KMS-11 (cell line): ENCODE measurements around the gene SLCO3A1.

Experiments used
- H2AFZ ChIP-seq: fragments of 200-600 bp; sonication (generic); 2 replicates; pipeline ENCODE4 v1.6.1; 2016; ENCODE audit warnings: antibody characterized with exemption, mixed run types, low read depth
- H3K27ac ChIP-seq: fragments of 200-600 bp; sonication (generic); 2 replicates; pipeline ENCODE4 v1.6.1; 2016; ENCODE audit warnings: mild to moderate bottlenecking, mixed run types
- H3K27me3 ChIP-seq: fragments of 200-600 bp; sonication (generic); 2 replicates; pipeline ENCODE4 v1.6.1; 2017; ENCODE audit warnings: mild to moderate bottlenecking, low read depth, mixed run types, moderate library complexity; ENCODE audit not compliant: insufficient read depth
- H3K36me3 ChIP-seq: fragments of 200-600 bp; sonication (generic); 2 replicates; pipeline ENCODE4 v1.6.1; 2017; ENCODE audit warnings: mild to moderate bottlenecking, mixed run types; ENCODE audit not compliant: insufficient read depth
- H3K4me1 ChIP-seq: fragments of 200-600 bp; sonication (generic); 2 replicates; pipeline ENCODE4 v1.6.1; 2016; ENCODE audit warnings: mild to moderate bottlenecking, low read depth, mixed run types; ENCODE audit not compliant: poor library complexity, severe bottlenecking
- H3K4me2 ChIP-seq: fragments of 200-600 bp; sonication (generic); 2 replicates; pipeline ENCODE4 v1.7.0; 2016; ENCODE audit warnings: mild to moderate bottlenecking, mixed run types
- H3K4me3 ChIP-seq: fragments of 200-600 bp; sonication (generic); IDR thresholded peaks from 2 replicates; pipeline ENCODE4 v1.6.1; 2017; ENCODE audit warnings: low read depth, low read length, mixed read lengths; ENCODE audit not compliant: insufficient read depth
- H3K79me2 ChIP-seq: fragments of 200-600 bp; sonication (generic); 2 replicates; pipeline ENCODE4 v1.6.1; 2016; ENCODE audit warnings: low read depth, mixed run types; ENCODE audit not compliant: insufficient read depth
- H3K9ac ChIP-seq: fragments of 200-600 bp; sonication (generic); 2 replicates; pipeline ENCODE4 v1.6.1; 2016; ENCODE audit warnings: mild to moderate bottlenecking, mixed run types
- H4K20me1 ChIP-seq: fragments of 200-600 bp; sonication (generic); 2 replicates; pipeline ENCODE4 v1.6.1; 2016; ENCODE audit warnings: mild to moderate bottlenecking, mixed run types; ENCODE audit not compliant: insufficient read depth
- CTCF ChIP-seq: fragments of 200-600 bp; sonication (generic); conservative IDR thresholded peaks from 2 replicates; pipeline ENCODE4 v1.6.1; 2017; ENCODE audit warnings: low read depth, mild to moderate bottlenecking, antibody characterized with exemption, low read length, moderate library complexity, mixed read lengths

Gene SLCO3A1

GRCh38 chr15:91864664-91865063, 11.2 kb downstream of the SLCO3A1 start:
- Histone ChIP-seq H3K4me3 (no peak overlapping the region), H3K4me2 (no peak overlapping the region), H3K4me1 (no peaks in the 10 kb centered on the region), H4K20me1 (no peaks in the 10 kb centered on the region), H3K9ac (no peak overlapping the region), H3K36me3 (no peaks in the 10 kb centered on the region), H3K79me2 (no peaks in the 10 kb centered on the region), H3K27ac (no peak overlapping the region), H3K27me3 (no peaks in the 10 kb centered on the region; the same call in 1 of the 2 replicates), H2AFZ (no peak overlapping the region)
- no peak for TF ChIP-seq CTCF

- no peak overlapping the region for H3K9ac ChIP-seq
- H4K20me1 ChIP-seq: no peaks in the 10 kb centered on the region
- no peak overlapping the region for H3K4me2 ChIP-seq
- no peak overlapping the region for H2AFZ ChIP-seq
- no peaks in the 10 kb centered on the region for H3K27me3 ChIP-seq
- H3K4me1 ChIP-seq: no peaks in the 10 kb centered on the region
- H3K36me3 ChIP-seq: no peaks in the 10 kb centered on the region
- no peak overlapping the region for H3K27ac ChIP-seq
- H3K4me3 ChIP-seq: no peak overlapping the region
- no peaks in the 10 kb centered on the region for H3K79me2 ChIP-seq
- no peak for TF ChIP-seq CTCF
Observed at GRCh38 chr15:91865486-91865885, 12.0 kb downstream of the SLCO3A1 start.

GRCh38 chr15:91865950-91866349, 12.4 kb downstream of the SLCO3A1 start:
- Histone ChIP-seq H3K27me3 (no peaks in the 10 kb centered on the region), H3K36me3 (no peaks in the 10 kb centered on the region), H3K9ac (no peak overlapping the region), H3K79me2 (no peaks in the 10 kb centered on the region), H4K20me1 (no peaks in the 10 kb centered on the region), H3K27ac (no peak overlapping the region), H3K4me3 (no peak overlapping the region), H3K4me2 (no peak overlapping the region), H3K4me1 (no peaks in the 10 kb centered on the region), H2AFZ (no peak overlapping the region)
- TF ChIP-seq CTCF: no peak

GRCh38 chr15:91866371-91866905, 12.9 kb downstream of the SLCO3A1 start:
- Histone ChIP-seq H3K4me2 (no peak overlapping the region), H3K79me2 (no peaks in the 10 kb centered on the region)

More at GRCh38 chr15:91866371-91866905, 12.9 kb downstream of the SLCO3A1 start:
- Histone ChIP-seq H2AFZ (no peak overlapping the region), H3K27me3 (no peaks in the 10 kb centered on the region), H3K4me1 (no peaks in the 10 kb centered on the region), H4K20me1 (no peaks in the 10 kb centered on the region), H3K9ac (no peak overlapping the region), H3K27ac (no peak overlapping the region), H3K4me3 (no peak overlapping the region), H3K36me3 (no peaks in the 10 kb centered on the region)
- no peak for TF ChIP-seq CTCF
